ENCODE measurements around the gene PCBP3. TPM values are rescaled to one million over a fixed set of nuclear protein-coding genes. Genes with fewer than 3 reads are reported as not detected.

PCBP3 gene
- total and polyA plus RNA-seq, 2 of the 8 experiments (the other 6 are each of a cell fraction or from before 2014, with no cell fraction given): 3.5 to 6.3 TPM

GRCh38 chr21:45778686-45779085 is 135.2 kb downstream of the PCBP3 start (continued):
- TF ChIP-seq, protein P1, sequence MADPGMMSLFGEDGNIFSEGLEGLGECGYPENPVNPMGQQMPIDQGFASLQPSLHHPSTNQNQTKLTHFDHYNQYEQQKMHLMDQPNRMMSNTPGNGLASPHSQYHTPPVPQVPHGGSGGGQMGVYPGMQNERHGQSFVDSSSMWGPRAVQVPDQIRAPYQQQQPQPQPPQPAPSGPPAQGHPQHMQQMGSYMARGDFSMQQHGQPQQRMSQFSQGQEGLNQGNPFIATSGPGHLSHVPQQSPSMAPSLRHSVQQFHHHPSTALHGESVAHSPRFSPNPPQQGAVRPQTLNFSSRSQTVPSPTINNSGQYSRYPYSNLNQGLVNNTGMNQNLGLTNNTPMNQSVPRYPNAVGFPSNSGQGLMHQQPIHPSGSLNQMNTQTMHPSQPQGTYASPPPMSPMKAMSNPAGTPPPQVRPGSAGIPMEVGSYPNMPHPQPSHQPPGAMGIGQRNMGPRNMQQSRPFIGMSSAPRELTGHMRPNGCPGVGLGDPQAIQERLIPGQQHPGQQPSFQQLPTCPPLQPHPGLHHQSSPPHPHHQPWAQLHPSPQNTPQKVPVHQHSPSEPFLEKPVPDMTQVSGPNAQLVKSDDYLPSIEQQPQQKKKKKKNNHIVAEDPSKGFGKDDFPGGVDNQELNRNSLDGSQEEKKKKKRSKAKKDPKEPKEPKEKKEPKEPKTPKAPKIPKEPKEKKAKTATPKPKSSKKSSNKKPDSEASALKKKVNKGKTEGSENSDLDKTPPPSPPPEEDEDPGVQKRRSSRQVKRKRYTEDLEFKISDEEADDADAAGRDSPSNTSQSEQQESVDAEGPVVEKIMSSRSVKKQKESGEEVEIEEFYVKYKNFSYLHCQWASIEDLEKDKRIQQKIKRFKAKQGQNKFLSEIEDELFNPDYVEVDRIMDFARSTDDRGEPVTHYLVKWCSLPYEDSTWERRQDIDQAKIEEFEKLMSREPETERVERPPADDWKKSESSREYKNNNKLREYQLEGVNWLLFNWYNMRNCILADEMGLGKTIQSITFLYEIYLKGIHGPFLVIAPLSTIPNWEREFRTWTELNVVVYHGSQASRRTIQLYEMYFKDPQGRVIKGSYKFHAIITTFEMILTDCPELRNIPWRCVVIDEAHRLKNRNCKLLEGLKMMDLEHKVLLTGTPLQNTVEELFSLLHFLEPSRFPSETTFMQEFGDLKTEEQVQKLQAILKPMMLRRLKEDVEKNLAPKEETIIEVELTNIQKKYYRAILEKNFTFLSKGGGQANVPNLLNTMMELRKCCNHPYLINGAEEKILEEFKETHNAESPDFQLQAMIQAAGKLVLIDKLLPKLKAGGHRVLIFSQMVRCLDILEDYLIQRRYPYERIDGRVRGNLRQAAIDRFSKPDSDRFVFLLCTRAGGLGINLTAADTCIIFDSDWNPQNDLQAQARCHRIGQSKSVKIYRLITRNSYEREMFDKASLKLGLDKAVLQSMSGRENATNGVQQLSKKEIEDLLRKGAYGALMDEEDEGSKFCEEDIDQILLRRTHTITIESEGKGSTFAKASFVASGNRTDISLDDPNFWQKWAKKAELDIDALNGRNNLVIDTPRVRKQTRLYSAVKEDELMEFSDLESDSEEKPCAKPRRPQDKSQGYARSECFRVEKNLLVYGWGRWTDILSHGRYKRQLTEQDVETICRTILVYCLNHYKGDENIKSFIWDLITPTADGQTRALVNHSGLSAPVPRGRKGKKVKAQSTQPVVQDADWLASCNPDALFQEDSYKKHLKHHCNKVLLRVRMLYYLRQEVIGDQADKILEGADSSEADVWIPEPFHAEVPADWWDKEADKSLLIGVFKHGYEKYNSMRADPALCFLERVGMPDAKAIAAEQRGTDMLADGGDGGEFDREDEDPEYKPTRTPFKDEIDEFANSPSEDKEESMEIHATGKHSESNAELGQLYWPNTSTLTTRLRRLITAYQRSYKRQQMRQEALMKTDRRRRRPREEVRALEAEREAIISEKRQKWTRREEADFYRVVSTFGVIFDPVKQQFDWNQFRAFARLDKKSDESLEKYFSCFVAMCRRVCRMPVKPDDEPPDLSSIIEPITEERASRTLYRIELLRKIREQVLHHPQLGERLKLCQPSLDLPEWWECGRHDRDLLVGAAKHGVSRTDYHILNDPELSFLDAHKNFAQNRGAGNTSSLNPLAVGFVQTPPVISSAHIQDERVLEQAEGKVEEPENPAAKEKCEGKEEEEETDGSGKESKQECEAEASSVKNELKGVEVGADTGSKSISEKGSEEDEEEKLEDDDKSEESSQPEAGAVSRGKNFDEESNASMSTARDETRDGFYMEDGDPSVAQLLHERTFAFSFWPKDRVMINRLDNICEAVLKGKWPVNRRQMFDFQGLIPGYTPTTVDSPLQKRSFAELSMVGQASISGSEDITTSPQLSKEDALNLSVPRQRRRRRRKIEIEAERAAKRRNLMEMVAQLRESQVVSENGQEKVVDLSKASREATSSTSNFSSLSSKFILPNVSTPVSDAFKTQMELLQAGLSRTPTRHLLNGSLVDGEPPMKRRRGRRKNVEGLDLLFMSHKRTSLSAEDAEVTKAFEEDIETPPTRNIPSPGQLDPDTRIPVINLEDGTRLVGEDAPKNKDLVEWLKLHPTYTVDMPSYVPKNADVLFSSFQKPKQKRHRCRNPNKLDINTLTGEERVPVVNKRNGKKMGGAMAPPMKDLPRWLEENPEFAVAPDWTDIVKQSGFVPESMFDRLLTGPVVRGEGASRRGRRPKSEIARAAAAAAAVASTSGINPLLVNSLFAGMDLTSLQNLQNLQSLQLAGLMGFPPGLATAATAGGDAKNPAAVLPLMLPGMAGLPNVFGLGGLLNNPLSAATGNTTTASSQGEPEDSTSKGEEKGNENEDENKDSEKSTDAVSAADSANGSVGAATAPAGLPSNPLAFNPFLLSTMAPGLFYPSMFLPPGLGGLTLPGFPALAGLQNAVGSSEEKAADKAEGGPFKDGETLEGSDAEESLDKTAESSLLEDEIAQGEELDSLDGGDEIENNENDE (IDR thresholded peaks at IDR 0.05; ENCODE audit: insufficient replicate concordance, low read length): no peak
- TF ChIP-seq TEAD4 (IDR thresholded peaks at IDR 0.05; ENCODE audit: low read depth, low read length): no peak
- TF ChIP-seq CBX5 (IDR thresholded peaks at IDR 0.05; ENCODE audit: low read depth, low read length): no peak
